Measurements from ENCODE around the gene LRRC23.

DNA sequence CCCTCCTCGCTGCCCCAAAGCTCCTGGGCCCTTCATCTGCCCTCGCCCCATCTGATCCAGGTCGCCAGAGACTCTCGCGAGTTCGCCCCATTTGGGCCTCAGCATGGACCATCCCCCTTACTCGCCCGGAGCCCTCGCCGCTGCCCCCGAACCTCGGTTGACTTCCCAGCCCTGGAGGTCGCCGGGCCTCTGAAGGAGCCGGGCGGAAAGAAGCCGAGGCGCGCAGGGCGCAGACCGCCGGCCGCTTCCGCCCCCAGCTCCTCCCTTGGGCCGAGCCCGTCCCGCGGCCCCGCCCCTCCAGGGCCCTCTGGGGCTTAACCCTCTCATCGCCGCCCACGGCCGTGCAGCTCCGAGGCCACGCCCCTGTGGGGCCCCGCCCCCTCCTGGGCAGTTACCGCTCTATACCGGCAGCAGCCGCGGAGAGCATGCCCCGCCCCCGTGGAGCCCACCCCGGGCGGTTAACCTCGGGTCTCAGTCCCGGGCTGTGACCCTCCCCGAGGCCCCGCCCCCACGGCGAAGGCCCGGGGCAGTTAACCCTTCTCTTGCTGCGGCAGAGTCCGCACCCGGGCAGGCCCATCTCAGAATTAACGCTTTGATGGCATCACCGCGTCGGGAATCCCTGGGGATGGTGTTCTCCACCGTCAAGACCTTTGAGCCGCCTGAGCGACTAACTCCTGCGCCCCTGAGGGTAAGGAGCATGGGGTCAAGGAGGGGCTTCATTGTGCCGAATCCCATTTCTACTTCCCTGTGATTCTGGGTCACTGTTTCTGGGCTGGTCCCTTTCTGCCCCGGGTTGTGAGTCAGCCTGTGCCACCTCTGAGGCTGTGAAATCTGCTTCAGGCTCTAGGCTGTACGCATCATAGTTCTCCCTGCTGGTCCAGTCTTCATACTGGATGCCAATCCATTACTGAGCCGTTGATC lies 31.3 kb upstream of the LRRC23 start, which contains the start of gene SPSB2:
- TF ChIP-seq, protein P1, sequence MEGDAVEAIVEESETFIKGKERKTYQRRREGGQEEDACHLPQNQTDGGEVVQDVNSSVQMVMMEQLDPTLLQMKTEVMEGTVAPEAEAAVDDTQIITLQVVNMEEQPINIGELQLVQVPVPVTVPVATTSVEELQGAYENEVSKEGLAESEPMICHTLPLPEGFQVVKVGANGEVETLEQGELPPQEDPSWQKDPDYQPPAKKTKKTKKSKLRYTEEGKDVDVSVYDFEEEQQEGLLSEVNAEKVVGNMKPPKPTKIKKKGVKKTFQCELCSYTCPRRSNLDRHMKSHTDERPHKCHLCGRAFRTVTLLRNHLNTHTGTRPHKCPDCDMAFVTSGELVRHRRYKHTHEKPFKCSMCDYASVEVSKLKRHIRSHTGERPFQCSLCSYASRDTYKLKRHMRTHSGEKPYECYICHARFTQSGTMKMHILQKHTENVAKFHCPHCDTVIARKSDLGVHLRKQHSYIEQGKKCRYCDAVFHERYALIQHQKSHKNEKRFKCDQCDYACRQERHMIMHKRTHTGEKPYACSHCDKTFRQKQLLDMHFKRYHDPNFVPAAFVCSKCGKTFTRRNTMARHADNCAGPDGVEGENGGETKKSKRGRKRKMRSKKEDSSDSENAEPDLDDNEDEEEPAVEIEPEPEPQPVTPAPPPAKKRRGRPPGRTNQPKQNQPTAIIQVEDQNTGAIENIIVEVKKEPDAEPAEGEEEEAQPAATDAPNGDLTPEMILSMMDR (IDR thresholded peaks at IDR 0.05), result no peak
- TF ChIP-seq POLR2A (IDR thresholded peaks at IDR 0.05), result no peak
